ENCODE measurements around the gene TBL2.

DNA sequence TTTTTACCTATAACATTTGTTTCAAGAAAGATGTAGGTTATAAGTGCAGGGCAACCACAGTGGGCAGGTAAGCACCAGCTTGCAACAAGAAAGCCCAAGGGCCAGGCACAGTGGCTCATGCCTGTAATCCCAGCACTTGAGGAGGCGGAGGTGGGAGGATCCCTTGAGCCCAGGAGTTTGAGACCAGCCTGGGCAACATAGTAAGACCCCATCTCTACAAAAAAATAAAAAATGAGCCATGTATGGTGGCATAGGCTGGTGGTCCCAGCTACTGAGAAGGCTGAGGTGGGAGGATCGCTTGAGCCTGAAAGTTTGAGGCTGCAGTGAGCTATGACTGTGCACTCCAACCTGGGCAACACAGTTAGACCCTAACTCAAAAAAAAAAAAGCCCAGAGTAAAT is 33.7 kb downstream of the TBL2 start:
- no peak for TF ChIP-seq POLR2A (IDR thresholded peaks at IDR 0.05)
- TF ChIP-seq CTCF (IDR thresholded peaks at IDR 0.05), result no peak
